KBM-7 (cell line): ENCODE results near the gene LONRF2.

Experiments
- DNase-seq: peaks from one replicate; pipeline ENCODE4 v3.0.0-alpha.2; 2015
- in situ Hi-C: fragments of 300-500 bp; cut with MboI; formaldehyde crosslinking; loops from 2 replicates; pipeline ENCODE4 v1.14.3; 2020; ENCODE audit warnings: low sequenced_read_pairs, low pct_unique_long_range_greater_than_20kb, mixed read lengths

The LONRF2 gene

DNA sequence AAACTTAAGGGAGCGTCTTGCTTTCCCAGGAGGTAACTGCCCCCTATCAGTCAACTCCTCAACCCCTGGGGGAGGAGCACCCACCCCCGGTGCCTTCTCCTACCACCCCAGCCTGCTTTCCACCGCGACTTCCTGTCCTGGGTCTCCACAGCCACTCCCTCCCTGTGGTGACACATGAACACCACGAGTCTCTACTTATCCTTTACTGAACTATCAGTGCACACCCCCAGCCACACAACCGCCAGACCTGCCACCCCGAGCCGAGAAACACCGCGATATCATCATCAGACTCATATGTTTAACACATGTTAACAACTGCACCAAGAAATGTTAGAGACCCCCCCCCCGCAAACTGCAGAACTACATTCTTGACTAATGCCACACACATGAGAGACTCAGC, 43.3 kb downstream of the LONRF2 start:
- no peak for DNase-seq
- in situ Hi-C loops, result no loop called here

DNA sequence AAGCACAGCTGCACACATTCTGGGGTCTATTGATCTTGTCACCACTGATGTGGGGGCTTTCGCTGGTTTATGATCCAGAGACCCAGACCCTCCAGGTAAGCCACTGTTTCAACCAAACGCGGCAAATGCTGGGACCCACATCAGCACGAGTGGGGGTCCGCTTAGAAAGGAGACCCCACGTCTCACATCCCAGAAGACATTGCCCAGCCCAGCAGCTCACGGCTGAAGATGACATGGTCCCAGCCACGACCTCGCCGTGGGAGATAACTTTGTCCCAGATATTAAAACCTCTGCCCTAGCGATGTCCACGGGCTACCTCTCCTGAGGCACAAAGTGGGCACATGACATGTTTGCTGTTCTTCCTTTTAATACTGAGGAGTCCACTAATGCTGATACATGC, 43.8 kb downstream of the LONRF2 start:
- DNase-seq, result no peak
- in situ Hi-C loops, result no loop called here

DNA sequence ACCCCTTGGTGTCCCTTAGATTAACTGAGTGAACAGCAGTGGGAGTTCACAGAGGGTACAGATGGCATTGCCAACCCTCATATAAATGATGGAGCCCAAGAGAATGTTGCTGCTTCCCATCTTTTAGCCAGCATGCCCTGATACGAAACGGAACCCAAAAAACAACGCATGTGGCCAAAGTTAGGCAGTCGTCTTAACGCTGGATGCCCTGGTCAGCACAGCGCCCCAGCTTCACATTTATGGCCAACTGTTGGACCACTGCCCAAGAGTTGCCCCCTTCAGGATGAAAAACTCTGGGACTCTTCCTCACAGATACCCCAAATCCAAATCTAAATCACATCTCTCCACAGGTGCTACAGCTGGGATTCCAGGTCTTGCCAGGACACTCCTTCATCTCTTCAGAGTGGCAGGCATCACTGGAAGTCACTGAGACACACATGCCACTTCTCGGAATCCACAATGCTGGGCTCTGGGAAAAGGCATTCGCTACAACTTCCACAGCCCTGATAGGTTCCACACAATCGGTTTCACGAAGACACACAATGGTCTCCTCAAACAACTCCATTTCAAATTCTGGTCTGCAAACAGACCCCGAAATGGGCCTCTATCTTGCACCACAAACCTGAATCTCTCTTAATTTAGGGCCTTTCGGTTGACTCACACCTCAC, 44.6 kb downstream of the LONRF2 start:
- in situ Hi-C loops, result no loop called here

DNA sequence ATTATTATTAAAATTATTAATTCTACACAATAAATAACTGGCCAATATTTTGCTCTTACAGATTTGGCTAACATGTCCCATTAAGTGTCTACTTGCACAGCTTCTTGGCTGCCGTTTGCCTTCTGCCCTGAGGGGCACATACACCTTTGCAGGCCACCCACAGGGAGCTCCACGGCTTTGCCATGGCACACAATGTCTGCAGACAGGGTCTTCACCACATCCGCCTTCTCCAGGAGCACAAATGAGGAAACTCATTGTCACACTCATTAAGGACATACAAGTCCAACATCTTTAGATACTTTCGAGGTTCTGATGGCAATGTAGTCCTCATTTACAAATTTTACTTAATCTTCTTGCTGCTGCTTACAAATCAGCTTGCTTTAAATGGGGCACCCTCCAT, 45.6 kb downstream of the LONRF2 start:
- no peak for DNase-seq
- in situ Hi-C loops, result no loop called here

More for the DNA sequence above, 44.6 kb downstream of the LONRF2 start:
- no peak for DNase-seq

DNA sequence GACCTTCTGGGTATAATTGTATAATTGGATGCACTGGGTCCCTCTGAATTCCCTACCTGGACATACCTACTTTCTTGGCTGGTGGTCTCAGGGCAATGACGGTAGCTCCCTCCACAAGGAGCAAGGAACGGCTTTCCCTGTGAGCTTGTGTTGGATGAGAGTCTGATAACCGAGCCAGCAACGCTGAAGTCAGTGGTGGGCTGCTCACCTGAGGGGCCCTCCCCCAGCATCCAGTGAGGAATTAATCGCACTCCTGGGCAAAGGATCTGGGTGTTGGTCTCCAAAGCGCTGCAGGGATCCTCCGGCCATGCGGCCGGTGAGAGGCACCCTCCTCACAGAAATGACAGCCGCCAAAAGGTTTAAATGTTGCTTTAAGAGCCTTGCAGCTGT, 47.1 kb downstream of the LONRF2 start:
- in situ Hi-C loops, result no loop called here
- DNase-seq, result no peak

DNA sequence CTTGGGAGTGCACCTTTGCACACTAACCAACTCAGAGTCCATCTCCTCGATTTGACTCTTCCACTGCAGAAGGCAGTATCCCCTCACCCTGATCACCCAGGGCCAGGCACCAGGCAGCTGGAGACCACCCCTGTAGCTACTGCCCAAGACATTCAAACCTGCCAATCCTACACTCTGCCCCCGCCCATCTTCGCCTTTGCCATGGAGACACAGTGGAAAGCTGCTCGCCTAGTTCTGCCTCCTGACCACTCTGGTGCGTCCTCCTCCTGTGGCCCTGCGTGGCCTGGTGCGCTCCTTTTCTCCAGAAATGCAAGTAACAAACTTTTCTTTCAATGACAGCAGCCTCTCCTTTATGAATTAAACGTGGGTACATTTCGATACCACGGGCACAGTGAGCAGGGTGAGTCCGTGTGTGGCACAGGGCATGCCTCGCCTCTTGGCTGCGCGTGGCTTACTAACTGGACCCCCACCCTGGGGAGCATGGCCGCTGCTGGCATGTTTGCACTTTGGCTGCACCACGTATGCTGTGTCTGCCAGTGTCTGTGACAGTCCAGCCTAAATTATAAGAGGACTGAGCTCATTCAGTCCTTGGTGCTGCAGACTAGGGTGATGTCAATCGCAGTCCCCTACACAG, 47.6 kb downstream of the LONRF2 start:
- DNase-seq, result no peak
- in situ Hi-C loops, result no loop called here

DNA sequence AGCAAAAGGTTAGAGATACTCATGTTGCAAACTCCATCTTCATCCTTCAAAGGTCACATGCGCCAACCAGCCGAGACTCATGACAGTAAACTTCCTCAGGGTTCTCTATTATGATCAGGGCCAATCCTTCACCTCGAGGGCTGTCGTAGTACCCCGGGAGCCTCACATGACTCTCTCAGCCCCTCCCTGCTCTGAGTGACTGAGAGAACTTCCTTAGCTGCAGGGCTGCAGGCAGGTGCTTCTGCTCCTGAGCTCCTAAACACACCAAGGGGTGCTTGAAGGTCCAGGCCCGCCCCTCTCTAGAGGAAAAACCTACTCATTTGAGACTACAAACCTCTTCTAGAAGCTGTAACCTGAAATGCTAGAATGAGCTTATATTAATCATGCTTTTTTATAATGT, 48.2 kb downstream of the LONRF2 start:
- no peak for DNase-seq
- in situ Hi-C loops, result no loop called here

DNA sequence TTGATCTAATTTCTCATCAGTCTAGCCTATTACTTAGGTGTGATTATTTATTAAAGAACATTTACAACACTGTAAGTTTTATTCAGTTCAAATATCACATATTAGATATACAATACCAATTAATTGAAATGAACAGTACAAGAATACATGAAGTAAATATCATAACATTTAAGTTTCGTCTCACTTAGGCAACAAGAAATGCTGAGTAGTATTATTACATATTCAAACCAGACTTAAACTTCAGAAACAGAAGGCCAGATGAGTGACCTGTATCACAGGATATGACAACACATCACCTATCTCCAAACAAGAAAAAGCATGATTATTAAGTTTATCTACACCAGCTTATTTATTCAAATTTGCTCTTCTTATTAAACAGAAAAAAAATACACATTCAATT, 48.9 kb downstream of the LONRF2 start:
- in situ Hi-C loops, result no loop called here
- no peak for DNase-seq

DNA sequence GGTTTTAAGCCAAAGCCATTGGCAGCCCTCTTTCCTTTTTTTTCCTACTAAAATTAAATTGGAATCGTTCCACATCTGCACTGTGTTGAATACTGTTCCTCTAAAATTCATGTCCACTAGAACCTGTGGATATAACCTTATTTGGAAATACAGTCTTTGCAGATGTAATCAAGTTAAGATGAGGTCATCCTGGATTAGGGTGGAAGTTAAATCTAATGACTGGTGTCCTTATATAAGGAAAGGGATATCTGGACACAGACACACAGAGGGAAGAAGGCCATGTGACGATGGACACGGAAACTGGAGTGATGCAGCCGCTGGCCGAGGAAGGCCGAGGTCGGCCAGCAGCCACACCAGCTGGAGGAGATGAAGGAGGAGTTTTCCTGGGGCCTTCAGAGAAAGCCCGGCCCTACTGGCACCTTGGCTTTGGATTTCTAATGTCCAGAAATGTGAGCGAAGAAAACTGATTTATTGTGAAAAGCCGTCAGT, 49.4 kb downstream of the LONRF2 start:
- in situ Hi-C loops, result no loop called here
- DNase-seq, result no peak

DNA sequence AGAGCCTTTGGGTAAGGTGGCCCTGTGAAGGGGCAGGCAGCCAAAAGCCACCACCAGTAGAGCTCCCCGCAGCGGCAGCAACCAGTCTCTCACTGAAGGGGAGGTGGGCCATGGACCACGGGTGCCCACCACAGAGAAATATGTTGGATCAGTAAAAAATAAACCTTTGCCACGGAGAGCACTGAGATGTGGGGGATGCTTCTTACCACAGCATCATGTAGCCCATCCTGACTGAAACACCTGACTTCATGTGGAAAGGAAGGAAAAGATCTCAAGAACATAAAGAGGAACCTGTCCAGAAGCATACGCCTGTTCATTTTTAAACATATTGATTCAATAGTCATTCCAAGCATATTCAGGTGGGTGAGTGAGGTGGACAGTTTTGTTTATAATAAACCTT, 51.1 kb downstream of the LONRF2 start:
- no peak for DNase-seq
- in situ Hi-C loops, result no loop called here

DNA sequence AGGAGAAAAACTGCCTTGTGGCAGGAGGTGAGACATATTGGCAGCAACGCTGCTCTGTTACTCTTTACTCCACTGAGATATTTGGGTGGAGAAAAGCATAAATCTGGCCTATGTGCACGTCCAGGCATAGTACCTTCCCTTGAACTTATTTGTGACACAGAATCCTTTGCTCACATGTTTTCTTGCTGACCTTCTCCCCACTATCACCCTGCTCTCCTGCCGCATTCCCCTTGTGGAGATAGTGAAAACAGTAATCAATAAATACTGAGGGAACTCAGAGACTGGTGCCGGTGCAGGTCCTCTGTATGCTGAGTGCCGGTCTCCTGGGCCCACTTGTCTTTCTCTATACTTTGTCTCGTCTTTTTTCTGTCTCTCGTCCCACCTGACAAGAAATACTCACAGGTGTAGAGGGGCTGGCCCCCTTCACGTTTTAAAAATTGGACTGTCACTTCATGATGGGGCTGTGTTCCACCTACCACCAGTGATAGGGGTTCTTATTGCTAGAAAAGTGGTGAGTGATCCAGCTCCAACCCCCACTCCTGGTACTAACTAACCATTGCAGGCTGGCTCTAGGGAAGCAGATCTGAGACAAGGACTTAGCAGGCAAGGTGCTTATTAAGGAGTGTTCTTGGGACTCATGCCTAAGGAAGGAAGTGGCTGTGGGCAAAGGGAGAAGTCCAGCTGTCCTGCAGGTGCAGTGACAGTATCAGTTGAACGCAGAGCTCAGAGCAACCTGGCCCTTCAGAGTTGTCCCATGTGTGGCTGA, 51.7 kb downstream of the LONRF2 start:
- in situ Hi-C loops, result no loop called here
- no peak for DNase-seq

DNA sequence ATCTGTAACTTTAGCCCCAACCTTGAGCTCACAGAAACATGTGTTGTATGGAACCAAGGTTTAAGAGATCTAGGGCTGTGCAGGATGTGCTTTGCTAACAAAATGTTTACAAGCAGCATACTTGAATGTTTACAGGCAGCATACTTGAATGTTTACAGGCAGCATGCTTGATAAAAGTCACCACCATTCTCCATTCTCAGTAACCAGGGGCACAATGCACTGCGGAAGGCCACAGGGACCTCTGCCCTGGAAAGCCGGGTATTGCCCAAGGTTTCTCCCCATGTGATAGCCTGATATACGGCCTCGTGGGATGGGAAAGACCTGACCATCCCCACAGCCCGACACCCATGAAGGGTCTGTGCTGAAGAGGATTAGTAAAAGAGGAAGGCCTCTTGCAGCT, 52.4 kb downstream of the LONRF2 start:
- no peak for DNase-seq
- in situ Hi-C loops, result no loop called here

DNA sequence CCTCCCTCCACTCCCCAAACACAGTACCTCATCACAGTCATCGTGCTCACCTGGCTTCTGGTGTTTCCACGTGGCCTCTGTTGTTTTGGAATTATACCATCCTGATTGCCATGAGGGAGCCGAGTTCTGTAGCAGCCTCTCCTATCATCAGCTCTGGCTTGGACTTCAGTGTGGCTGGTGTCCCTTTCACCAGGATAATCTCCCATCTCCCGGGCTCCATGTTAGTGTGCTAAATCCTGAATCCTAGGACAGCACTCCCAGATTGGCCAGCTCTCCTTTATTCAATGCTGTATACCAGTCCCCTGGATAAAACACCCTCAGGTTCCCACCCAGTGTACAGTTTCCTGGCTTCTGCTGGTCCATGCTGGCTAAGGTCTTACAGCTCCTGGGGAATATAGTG, 53.3 kb downstream of the LONRF2 start:
- in situ Hi-C loops, result no loop called here
- DNase-seq, result no peak

DNA sequence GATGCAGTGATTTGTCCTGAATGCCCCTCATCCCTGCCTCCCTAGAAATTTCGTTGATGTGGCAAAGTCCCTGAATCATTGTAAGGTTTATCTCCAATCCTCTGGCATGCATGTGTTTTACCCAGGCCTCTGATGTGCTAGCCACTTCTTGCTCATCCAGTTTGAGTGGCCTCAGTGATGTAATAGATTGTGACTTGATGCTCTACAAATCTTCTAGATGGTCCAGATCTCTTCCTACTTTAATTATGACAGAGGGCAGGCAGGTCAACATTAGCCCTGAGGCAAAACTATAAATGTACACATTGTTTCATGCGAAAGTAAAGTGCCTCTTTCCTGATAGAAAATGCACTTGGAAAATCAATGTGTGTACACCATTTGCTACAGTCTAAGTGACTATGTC, 54.5 kb downstream of the LONRF2 start:
- in situ Hi-C loops, result no loop called here

DNA sequence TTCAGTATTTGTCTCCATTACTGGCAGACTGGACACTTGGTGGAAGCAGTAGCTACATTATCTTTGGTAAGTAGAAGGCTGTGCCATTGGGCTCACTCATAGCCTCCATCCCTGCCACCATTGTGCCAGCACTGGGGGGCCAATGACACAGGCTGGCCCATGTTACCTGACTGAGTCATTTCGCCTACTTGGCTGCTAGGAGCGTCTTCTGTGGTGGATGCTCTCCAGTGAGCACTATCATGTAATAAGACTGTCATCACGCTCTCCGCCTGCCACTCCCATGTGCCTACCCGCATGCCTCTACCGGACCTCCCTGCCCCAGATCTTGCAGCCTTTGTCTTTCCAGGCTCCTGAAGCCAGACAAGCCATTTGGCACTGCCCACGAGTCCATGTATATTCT, 56.2 kb downstream of the LONRF2 start:
- in situ Hi-C loops, result no loop called here
- DNase-seq, result no peak

More for the DNA sequence above, 54.5 kb downstream of the LONRF2 start:
- DNase-seq, result no peak

DNA sequence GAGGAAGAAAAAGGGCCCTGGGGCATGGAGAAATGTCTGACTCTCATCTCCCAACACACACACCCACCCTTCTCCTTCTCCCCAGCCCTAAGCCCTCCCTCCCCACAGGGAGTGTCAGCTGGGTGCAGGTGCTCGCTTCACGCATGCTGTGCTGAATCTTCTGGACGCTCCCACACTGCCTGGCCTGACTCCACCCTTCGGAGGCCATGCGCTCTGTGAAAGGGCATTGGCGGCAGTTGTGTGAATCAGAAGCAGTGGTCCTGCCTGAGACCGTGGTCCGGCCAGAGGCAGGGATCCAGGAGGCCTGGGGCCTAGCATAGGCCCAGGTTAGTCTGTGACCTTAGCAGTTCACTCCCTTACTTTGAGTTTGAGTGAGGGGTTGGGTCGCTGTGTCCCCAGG, 57.1 kb downstream of the LONRF2 start:
- in situ Hi-C loops, result no loop called here
- DNase-seq, result no peak

DNA sequence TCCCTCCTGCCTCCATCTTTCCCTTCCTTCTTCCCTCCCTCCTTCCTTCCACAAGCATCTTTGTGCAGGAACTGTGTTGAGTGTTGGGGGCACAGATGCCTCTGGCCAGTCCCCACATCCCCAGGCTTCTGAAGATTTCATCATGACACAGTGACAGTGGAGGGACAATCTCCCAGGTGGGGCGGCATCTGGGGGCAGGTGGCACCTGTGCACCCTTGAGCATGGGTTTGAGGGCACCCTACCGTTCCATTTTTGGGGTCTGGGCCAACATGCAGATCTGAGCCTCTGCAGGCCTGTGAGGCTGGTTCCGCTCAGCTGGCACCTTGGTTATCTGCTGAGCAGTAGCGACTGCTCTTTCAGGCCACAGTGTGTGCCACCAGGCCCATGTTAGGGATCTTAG, 57.6 kb downstream of the LONRF2 start:
- in situ Hi-C loops, result no loop called here
- DNase-seq, result no peak

DNA sequence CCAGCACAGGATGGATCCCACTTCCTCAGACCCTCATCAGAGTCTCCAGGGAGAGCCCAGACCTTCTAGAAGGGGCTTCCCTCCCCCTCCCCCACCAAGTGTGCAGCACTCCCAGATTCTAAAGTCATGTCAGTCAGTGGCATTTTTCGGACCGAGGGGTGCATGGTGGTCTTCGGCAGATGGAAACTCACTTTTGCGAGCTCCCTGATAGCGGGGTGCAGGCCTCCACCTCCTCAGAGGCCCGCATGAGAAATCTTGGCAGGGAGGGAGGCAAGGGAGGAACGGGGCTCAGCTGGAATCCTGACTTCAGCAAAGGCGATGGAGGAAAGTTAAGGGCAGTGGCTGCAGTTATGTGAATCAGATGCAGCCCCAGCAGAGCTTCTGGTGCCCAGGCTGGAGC, 58.2 kb downstream of the LONRF2 start:
- in situ Hi-C loops, result no loop called here
- no peak for DNase-seq

DNA sequence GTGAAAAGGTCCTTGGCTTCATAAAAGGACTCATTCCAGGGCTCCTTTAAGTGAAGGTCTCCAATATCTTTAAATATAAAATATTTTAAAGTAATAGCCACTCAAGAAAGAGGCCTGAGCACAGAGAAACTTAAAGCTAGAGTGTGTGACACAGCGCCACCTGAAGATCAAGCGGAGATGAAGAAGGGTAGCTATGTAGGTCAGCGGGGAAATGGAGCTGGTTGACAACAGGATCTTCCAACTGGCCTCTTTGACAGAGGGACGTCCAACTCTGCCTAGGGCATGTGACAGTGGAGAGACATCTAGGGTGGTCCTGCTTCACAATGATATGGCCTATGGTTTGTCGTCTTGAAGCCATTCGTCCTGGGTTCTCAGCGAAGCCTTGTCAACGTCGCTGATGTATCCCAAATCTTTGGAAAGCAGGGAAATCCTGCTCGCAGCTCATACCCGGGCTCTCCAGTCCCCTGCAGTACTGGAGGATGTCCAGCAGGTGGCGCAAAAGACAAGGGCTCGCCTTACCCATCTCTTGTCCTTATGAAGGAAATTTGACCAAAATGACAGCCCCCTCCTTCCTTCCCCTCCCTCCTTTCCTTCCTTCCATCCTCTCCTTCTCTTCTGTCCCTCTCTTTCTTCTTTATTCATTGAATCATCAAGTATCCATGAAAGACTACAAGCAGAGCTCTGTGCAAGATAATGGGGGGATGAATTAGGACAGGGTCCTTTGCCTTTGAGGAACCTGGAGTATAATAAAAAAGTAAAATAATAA, 59.6 kb downstream of the LONRF2 start:
- in situ Hi-C loops, result no loop called here
- peak; percentile 68 for DNase-seq

DNA sequence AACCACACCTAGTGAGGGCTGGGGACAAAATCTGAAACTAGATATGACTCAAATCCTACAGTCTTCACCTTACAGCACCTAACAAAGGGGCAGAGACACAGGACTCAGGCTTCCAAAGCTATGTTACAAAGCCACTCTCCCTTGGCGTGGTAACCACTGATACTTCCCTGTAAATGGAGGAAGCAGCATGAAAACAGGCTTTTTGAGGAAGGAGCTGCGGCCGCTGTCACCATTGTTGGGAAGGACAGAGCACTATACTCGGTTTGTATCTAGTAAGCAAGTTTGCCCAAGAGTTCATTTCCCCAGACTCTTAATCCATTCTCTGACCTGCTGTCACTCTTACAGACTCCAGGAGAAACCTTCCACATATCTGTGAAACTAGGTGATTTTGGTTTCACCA, 60.3 kb downstream of the LONRF2 start:
- no peak for DNase-seq
- in situ Hi-C loops, result no loop called here
